ENCODE measurements around the gene NPIPA8.
"Not testable (repeated sequence)": the region's sequence is repeated elsewhere in the genome, so short reads cannot be mapped to it uniquely, and the experiment has no call there.

GRCh38 chr16:18382696-18383095 is 46.2 kb upstream of the NPIPA8 start:
- TF ChIP-seq CTCF, EP300 (IDR thresholded peaks at IDR 0.05): not testable (repeated sequence)
